GM18508 (cell line): ENCODE data around the gene MACROD2.
"Not testable (repeated sequence)": the region's sequence is repeated elsewhere in the genome, so short reads cannot be mapped to it uniquely, and the experiment has no call there.

ENCODE experiments used
- ATAC-seq: cut with Tn5 transposase; IDR thresholded peaks from one replicate; pipeline ENCODE4 v1.9.1; 2021; ENCODE audit warnings: moderate number of reproducible peaks; ENCODE audit not compliant: insufficient read depth, unreplicated experiment

MACROD2 gene

GRCh38 chr20:15807771-15808170 lies 1812.5 kb downstream of the MACROD2 start:
- not testable (repeated sequence) for ATAC-seq

- ATAC-seq: no peak
These were observed 1816.6 kb downstream of the MACROD2 start for GRCh38 chr20:15811951-15812350.

GRCh38 chr20:15812696-15813095 lies 1817.4 kb downstream of the MACROD2 start:
- no peak for ATAC-seq

GRCh38 chr20:15814360-15814759 lies 1819.0 kb downstream of the MACROD2 start:
- ATAC-seq: no peak

- no peak for ATAC-seq
These were observed 1819.6 kb downstream of the MACROD2 start for GRCh38 chr20:15814911-15815310.

GRCh38 chr20:15817351-15817750 lies 1822.0 kb downstream of the MACROD2 start:
- ATAC-seq: no peak

GRCh38 chr20:15818651-15819071 lies 1823.3 kb downstream of the MACROD2 start:
- no peak for ATAC-seq

GRCh38 chr20:15823718-15824117 lies 1828.4 kb downstream of the MACROD2 start:
- no peak for ATAC-seq

- no peak for ATAC-seq
These were observed 1832.3 kb downstream of the MACROD2 start for GRCh38 chr20:15827628-15828027.

GRCh38 chr20:15831201-15831600 lies 1835.9 kb downstream of the MACROD2 start:
- ATAC-seq: no peak

GRCh38 chr20:15832512-15832911 lies 1837.2 kb downstream of the MACROD2 start:
- no peak for ATAC-seq

GRCh38 chr20:15834857-15835256 lies 1839.5 kb downstream of the MACROD2 start:
- no peak for ATAC-seq

GRCh38 chr20:15835811-15836210 lies 1840.5 kb downstream of the MACROD2 start:
- no peak for ATAC-seq

GRCh38 chr20:15836634-15837033 lies 1841.3 kb downstream of the MACROD2 start:
- no peak for ATAC-seq

GRCh38 chr20:15837563-15837962 lies 1842.2 kb downstream of the MACROD2 start:
- ATAC-seq: no peak

- no peak for ATAC-seq
These were observed 1843.2 kb downstream of the MACROD2 start for GRCh38 chr20:15838466-15838865.

GRCh38 chr20:15840636-15841301 lies 1845.5 kb downstream of the MACROD2 start:
- no peak for ATAC-seq

- ATAC-seq: no peak
These were observed 1847.6 kb downstream of the MACROD2 start for GRCh38 chr20:15842872-15843271.

- no peak for ATAC-seq
These were observed 1848.5 kb downstream of the MACROD2 start for GRCh38 chr20:15843777-15844176.

GRCh38 chr20:15847196-15847784 lies 1852.0 kb downstream of the MACROD2 start:
- ATAC-seq: no peak

- no peak for ATAC-seq
These were observed 1852.8 kb downstream of the MACROD2 start for GRCh38 chr20:15848126-15848525.

- ATAC-seq: no peak
These were observed 1853.8 kb downstream of the MACROD2 start for GRCh38 chr20:15848995-15849610.
